Motor neuron (in vitro differentiated cells): ENCODE measurements around the gene SNRNP35. TPM values are rescaled to one million over a fixed set of nuclear protein-coding genes. Genes with fewer than 3 reads are reported as not detected.
A peak's percentile ranks its signal among the peaks of the same experiment; 100 is the strongest.
"Not testable (repeated sequence)": the region's sequence is repeated elsewhere in the genome, so short reads cannot be mapped to it uniquely, and the experiment has no call there.

Experiments
- ATAC-seq, 8 experiments: fragments of 200-7000 bp; cut with Tn5 transposase; replicated peaks in 6 of 8; 2 replicates each; pipeline ENCODE4 v1.8.0; 2021; ENCODE audit warnings: mild to moderate bottlenecking in 8 of 8, moderate library complexity in 8 of 8
- H3K27ac ChIP-seq, 2 donors: fragments of 250-450 bp; sonication (Bioruptor Pico); 2 replicates each; pipeline ENCODE4 v1.9.0; 2021; ENCODE audit warnings: antibody characterized with exemption in 2 of 2, mild to moderate bottlenecking in 2 of 2, moderate library complexity in 1 of 2
- H3K4me1 ChIP-seq, 2 donors: fragments of 250-450 bp; sonication (Bioruptor Pico); replicated peaks in 1 of 2; 2 replicates each; pipeline ENCODE4 v1.6.1; 2021; ENCODE audit warnings: antibody characterized with exemption in 2 of 2, mild to moderate bottlenecking in 2 of 2, moderate library complexity in 1 of 2
- H3K4me3 ChIP-seq, 5 donors: fragments of 250-450 bp; sonication (Bioruptor Pico); 2 replicates each; pipeline ENCODE4 v1.9.0; 2021; ENCODE audit warnings: antibody characterized with exemption in 5 of 5, mild to moderate bottlenecking in 5 of 5, moderate library complexity in 4 of 5
- WGBS, 10 experiments: fragments of 450-650 bp; shearing (Covaris generic); methylation state at CpG; one replicate each; pipeline ENCODE4 v1.0.0; 2022; 5-methylcytosine and 5-hydroxymethylcytosine counted together
- in situ Hi-C, 9 experiments: fragments of 400-800 bp; cut with MboI; loops; one replicate each; pipeline ENCODE4 v1.15.0; 2021; ENCODE audit warnings: low sequenced_read_pairs in 9 of 9, low pct_unique_long_range_greater_than_20kb in 2 of 9; ENCODE audit not compliant: unreplicated experiment in 9 of 9
- total RNA-seq, 8 experiments: library from RNA; unstranded; fragments of 300-600 nt; gene quantifications; 2 replicates each; pipeline versions ENCODE4 v1.2.3 to v1.2.4, GENCODE V29; 2022

Gene SNRNP35
- total RNA-seq, result 10 to 100 TPM; 15.7 to 38.5 (median 23.7) TPM

GRCh38 chr12:123457980-123458779 is at the start of gene SNRNP35:
SNRNP35 (plus strand) TSS chr12:123458139; CDS start chr12:123465541, 7,402 bp downstream.
- in situ Hi-C loops, result no loop called here
- WGBS, 10 experiments, result 0 to 3% (median 0%) methylated on average over 3 to 35 of the region's 48 CpGs
- H3K4me1 ChIP-seq, result peaks cover 3 to 7% of the 10 kb centered on the region in 2 donors
- peak within 1 kb of the TSS; percentile 58 to 91 (median 79) for H3K4me3 ChIP-seq
- peak; percentile 78 to 92 (median 86) for ATAC-seq
- H3K27ac ChIP-seq, result peak within 1 kb of the TSS; percentile 98 to 99

DNA sequence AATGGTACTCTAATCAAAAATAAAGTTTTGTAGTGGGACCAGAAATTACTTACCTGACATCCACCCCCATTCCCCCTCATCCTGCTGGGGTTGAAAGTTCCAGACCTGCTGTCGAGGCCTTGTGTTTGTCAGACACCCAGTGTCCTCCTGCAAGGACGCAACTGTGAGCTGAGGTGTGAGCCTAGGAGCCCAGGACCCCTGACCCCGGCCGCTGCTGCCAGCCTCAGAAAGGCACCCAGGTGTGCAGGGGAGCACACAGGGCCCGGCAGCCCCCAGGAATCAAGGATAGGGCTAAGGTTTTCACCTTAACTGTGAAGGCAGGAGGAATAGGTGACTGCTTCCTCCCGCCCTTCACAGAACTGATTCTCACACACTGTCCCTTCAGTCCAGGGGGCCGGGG is 49.3 kb upstream of the SNRNP35 start:
- H3K27ac ChIP-seq, ATAC-seq, H3K4me3 ChIP-seq, in situ Hi-C loops, H3K4me1 ChIP-seq: not testable (repeated sequence)
- WGBS, 10 experiments, result 100% methylated on average over 1 to 2 of the region's 7 CpGs; no CpG with 5 or more reads in 8 of the 10 experiments

DNA sequence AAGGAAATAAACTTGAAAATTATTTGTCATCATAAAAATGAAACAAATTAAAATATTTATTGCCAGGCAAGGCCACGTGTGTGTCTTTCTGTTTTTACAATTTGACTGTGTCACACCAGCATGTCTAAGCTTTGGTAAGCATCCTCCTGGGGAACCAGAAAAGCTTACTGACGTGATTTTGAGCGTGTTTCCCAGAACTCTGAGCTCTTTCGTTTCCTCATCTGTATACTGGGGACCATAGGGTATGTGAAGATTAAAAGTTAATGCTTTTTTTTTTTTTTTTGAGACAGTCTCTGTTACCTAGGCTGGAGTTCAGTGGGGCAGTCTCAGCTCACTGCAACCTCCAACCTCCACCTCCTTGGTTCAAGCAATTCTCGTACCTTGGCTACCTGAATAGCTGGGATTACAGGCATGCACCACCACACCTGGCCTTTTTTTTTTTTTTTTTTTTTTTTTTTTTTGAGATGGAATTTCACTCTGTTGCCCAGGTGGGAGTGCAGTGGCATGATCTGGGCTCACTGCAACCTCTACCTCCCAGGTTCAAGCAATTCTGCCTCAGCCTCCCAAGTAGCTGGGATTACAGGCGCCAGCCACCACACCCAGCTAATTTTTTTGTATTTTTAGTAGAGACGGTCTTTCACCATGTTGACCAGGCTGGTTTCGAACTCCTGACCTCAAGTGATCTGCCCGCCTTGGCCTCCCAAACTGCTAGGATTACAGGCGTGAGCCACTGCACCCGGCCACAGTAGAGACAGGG is 48.5 kb upstream of the SNRNP35 start:
- ATAC-seq, H3K27ac ChIP-seq, in situ Hi-C loops, H3K4me3 ChIP-seq, H3K4me1 ChIP-seq: not testable (repeated sequence)
- WGBS, 10 experiments, result 69 to 100% (median 93%) methylated on average over 1 to 8 of the region's 11 CpGs; no CpG with 5 or more reads in 2 of the 10 experiments

DNA sequence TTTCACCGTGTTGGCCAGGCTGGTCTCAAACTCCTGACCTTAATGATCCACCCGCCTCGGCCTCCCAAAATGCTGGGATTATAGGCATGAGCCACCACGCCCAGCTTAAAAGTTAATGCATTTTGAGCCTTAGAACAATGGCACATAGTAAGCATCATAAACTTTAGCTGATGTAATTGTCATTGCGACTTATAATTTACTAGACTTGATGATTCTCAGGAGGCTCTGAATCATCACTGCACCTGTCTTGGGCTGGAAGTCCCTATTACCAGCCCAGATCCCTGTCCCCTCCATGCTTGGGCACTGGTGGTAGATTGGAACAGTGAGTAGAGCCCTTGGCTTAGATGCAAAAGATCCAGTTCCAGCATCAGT is 47.9 kb upstream of the SNRNP35 start:
- no peaks in the 10 kb centered on the region for H3K4me1 ChIP-seq
- 60 to 100% (median 100%) methylated on average over 1 to 5 of the region's 5 CpGs; no CpG with 5 or more reads in 5 of the 10 experiments for WGBS, 10 experiments
- in situ Hi-C loops, result no loop called here
- no peak overlapping the region for H3K27ac ChIP-seq
- H3K4me3 ChIP-seq, result no peak overlapping the region
- ATAC-seq, result no peak

DNA sequence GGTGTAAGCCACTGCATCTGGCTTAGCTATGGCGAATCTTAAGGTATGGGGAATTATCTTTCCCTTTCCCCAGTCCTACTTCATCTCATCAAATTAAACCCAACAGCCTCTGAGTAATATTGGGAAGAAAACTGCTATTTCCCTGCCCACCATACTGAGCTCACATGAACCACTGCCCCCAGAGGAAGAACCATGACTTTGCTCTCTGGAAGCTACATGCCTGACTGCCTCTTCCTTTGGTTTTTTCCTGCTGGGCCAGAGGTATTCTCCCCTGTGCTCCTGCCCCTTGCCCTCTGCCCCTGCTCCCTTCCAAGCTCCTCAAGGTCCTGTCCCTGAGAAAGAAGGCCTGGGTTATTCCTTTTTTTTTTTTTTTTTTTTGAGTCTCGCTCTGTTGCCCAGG is 36.6 kb upstream of the SNRNP35 start:
- in situ Hi-C loops, result no loop called here
- H3K27ac ChIP-seq, result no peak overlapping the region
- WGBS, 10 experiments, result 83 to 100% (median 93%) methylated on average over 1 to 2 of the region's 2 CpGs; no CpG with 5 or more reads in 6 of the 10 experiments
- H3K4me1 ChIP-seq, result no peaks in the 10 kb centered on the region
- ATAC-seq, result no peak
- no peak overlapping the region for H3K4me3 ChIP-seq

DNA sequence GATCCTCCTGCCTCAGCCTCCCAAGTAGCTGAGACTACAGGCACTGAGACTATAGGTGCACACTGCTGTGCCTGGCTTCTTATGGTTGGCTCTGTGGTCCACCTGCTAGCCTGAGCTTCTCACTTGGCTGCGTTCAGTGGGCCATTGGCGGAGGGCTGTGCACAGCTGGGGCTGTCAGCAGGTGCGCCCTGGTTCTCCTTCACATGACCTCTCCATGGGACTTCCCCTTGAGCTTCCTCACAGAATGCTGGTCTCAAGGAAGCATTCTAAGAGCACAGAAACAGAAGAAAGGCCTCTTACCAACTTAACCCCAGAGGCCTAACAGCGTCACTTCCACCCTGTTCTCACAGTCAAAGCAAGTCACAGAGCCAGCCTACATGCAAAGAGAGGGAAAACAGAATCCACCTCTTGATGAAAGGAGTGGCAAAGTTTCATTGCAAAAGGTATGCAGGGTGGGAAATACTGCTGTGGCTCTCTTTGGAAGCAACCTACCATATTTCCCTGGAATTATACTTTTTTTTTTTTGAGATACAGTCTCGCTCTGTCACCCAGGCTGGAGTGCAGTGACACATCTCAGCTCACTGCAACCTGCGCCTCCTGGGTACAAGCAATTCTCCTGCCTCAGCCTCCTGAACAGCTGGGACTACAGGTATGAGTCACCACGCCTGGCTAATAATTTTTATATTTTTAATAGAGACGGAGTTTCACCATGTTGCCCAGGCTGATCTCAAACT is 30.7 kb upstream of the SNRNP35 start:
- Histone ChIP-seq H3K4me1 (no peaks in the 10 kb centered on the region), H3K4me3 (no peak overlapping the region), H3K27ac (no peak overlapping the region)
- in situ Hi-C loops, result no loop called here
- 68 to 100% (median 88%) methylated on average over 2 to 5 of the region's 8 CpGs; no CpG with 5 or more reads in 2 of the 10 experiments for WGBS, 10 experiments
- ATAC-seq, result no peak

- ATAC-seq, result no peak
- in situ Hi-C loops, result no loop called here
- no peak overlapping the region for H3K4me3 ChIP-seq
- no peaks in the 10 kb centered on the region for H3K4me1 ChIP-seq
- 50 to 100% (median 83%) methylated on average over 1 to 6 of the region's 6 CpGs; no CpG with 5 or more reads in 1 of the 10 experiments for WGBS, 10 experiments
- H3K27ac ChIP-seq, result no peak overlapping the region
These were observed 29.3 kb upstream of the SNRNP35 start for GRCh38 chr12:123428591-123428990.

- H3K27ac ChIP-seq, in situ Hi-C loops, ATAC-seq, H3K4me1 ChIP-seq, H3K4me3 ChIP-seq: not testable (repeated sequence)
- 67 to 100% (median 98%) methylated on average over 1 to 8 of the region's 8 CpGs for WGBS, 10 experiments
These were observed 28.8 kb upstream of the SNRNP35 start for GRCh38 chr12:123429101-123429500.

DNA sequence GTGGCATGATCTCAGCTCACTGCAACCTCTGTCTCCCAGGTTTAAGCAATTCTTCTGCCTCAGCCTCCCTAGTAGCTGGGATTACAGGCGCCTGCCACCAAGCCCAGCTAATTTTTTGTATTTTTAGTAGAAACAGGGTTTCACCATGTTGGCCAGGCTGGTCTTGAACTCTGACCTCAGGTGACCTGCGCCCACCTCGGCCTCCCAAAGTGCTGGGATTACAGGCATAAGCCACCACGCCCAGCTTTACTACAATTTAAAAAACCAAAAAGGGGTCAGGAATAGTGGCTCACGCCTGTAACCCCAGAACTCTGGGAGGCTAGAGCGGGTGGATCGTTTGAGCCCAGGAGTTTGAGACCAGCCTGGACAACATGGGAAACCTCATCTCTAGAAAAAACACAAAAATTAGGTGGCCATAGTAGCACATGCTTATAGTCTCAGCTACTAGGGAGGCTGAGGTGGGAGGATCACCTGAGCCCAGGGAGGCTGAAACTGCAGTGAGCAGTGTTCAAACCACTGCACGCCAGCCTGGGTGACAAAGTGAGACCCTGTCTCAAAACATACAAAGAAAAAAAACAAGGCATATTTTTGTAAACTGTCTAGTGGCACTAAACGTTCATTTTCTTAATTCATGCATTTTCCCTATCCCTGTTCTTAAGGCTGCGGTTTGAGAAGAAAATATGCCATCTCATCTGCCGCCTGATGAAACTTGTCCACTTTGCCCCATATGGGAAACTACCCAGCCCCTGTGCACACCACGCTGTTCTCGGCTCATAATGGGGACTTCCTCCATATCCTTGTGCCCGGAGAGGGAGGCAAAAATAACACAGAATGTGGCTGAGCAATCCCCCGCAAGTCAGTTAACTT is 25.8 kb upstream of the SNRNP35 start:
- H3K4me3 ChIP-seq, ATAC-seq, H3K27ac ChIP-seq, in situ Hi-C loops, H3K4me1 ChIP-seq: not testable (repeated sequence)
- WGBS, 10 experiments, result 58 to 96% (median 80%) methylated on average over 2 to 12 of the region's 15 CpGs

GRCh38 chr12:123433615-123434014 is 24.3 kb upstream of the SNRNP35 start:
- no peak overlapping the region for H3K27ac ChIP-seq
- no peak for ATAC-seq
- no peak overlapping the region for H3K4me3 ChIP-seq
- no peaks in the 10 kb centered on the region for H3K4me1 ChIP-seq
- 80 to 100% (median 93%) methylated on average over 1 to 4 of the region's 6 CpGs; no CpG with 5 or more reads in 4 of the 10 experiments for WGBS, 10 experiments
- in situ Hi-C loops, result no loop called here

DNA sequence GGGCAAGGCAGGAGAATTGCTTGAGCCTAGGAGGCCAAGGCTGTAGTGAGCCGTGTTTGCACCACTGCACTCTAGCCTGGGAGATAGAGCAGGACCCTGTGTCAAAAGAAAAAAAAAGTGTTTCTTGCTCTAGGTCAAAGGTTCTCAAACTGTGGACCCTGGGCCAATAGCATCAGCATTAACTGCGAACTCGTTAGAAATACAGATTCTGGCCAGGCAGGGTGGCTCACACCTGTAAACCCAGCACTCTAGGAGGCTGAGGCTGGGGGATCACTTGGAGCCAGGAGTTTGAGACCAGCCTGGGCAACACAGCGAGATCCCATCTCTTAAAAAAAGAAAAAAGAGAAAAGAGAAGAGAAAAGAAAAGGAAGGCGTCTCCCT is 22.3 kb upstream of the SNRNP35 start:
- ATAC-seq, result no peak
- Histone ChIP-seq H3K27ac (no peak overlapping the region), H3K4me3 (peak overlapping the region; percentile 38 to 73 (median 61)), H3K4me1 (no peaks in the 10 kb centered on the region)
- WGBS, 10 experiments, result 31 to 86% (median 75%) methylated on average over 2 to 5 of the region's 5 CpGs; no CpG with 5 or more reads in 7 of the 10 experiments
- in situ Hi-C loops, result no loop called here
